Chondrocyte (in vitro differentiated cells): ENCODE results near the gene MEN1. TPM values are rescaled to one million over a fixed set of nuclear protein-coding genes. Genes with fewer than 3 reads are reported as not detected.

ENCODE experiments used
- DNase-seq: peaks from one replicate; pipeline ENCODE4 v3.0.0; 2021; ENCODE audit warnings: mixed read lengths, low spot score
- H3K27ac Mint-ChIP-seq: one replicate; pipeline ENCODE4 v1.8.0; 2021; ENCODE audit warnings: mild to moderate bottlenecking, moderate library complexity, mixed read lengths; ENCODE audit not compliant: unreplicated experiment
- H3K27me3 Mint-ChIP-seq: 2 replicates; pipeline ENCODE4 v1.8.0; 2021; ENCODE audit warnings: low read depth, mixed read lengths
- H3K36me3 Mint-ChIP-seq: 2 replicates; pipeline ENCODE4 v1.8.0; 2021; ENCODE audit warnings: low read depth, mixed read lengths
- H3K4me1 Mint-ChIP-seq: 2 replicates; pipeline ENCODE4 v1.8.0; 2021; ENCODE audit warnings: low read depth, mild to moderate bottlenecking, mixed read lengths
- H3K4me3 Mint-ChIP-seq: one replicate; pipeline ENCODE4 v1.8.0; 2021; ENCODE audit warnings: mild to moderate bottlenecking, moderate library complexity, mixed read lengths; ENCODE audit not compliant: unreplicated experiment
- H3K9me3 Mint-ChIP-seq: 2 replicates; pipeline ENCODE4 v1.8.0; 2021; ENCODE audit warnings: low read depth, mixed read lengths
- total RNA-seq: library from RNA; stranded (reverse); gene quantifications from 3 replicates; pipeline ENCODE4 v1.2.1, GENCODE V29; 2021
- TF ChIP-seq, protein P1 (sequence below): fragments of 200-600 bp; sonication (generic); IDR thresholded peaks from 2 replicates; pipeline ENCODE4 v1.5.0; 2021; ENCODE audit warnings: antibody characterized with exemption, mild to moderate bottlenecking, moderate library complexity

The MEN1 gene
- total RNA-seq, 1 donor from 2014 or later: 19.5 TPM

DNA sequence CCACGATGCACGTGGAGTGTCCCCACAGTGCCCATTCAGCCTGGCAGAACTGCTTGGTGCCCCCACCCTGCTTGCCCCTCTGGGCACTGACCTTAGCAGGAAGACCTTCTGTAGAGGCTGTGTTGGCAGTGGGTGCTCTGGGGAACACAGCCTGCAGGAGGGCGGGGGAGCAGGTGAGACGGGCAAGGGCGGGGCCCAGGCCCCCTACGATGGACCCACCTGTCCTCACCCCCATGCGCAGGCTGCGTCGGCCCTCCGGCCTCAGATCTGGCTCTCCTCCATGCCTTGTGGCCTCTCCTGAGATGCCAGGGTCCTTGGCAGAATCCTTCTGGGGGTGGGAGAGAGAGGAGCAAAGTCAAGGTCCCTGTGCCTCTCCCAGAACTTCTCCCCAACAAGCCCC, 23.2 kb upstream of the MEN1 start:
- no peaks in the 10 kb centered on the region for H3K9me3 Mint-ChIP-seq
- no peaks in the 10 kb centered on the region for H3K27me3 Mint-ChIP-seq
- no peaks in the 10 kb centered on the region for H3K4me1 Mint-ChIP-seq
- no peak overlapping the region for H3K27ac Mint-ChIP-seq
- H3K4me3 Mint-ChIP-seq: no peak overlapping the region
- no peak for DNase-seq
- TF ChIP-seq, protein P1, sequence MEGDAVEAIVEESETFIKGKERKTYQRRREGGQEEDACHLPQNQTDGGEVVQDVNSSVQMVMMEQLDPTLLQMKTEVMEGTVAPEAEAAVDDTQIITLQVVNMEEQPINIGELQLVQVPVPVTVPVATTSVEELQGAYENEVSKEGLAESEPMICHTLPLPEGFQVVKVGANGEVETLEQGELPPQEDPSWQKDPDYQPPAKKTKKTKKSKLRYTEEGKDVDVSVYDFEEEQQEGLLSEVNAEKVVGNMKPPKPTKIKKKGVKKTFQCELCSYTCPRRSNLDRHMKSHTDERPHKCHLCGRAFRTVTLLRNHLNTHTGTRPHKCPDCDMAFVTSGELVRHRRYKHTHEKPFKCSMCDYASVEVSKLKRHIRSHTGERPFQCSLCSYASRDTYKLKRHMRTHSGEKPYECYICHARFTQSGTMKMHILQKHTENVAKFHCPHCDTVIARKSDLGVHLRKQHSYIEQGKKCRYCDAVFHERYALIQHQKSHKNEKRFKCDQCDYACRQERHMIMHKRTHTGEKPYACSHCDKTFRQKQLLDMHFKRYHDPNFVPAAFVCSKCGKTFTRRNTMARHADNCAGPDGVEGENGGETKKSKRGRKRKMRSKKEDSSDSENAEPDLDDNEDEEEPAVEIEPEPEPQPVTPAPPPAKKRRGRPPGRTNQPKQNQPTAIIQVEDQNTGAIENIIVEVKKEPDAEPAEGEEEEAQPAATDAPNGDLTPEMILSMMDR: no peak
- no peaks in the 10 kb centered on the region for H3K36me3 Mint-ChIP-seq

GRCh38 chr11:64833198-64833502, 22.8 kb upstream of the MEN1 start:
- Mint-ChIP-seq H3K27me3 (no peaks in the 10 kb centered on the region), H3K27ac (no peak overlapping the region), H3K9me3 (no peaks in the 10 kb centered on the region), H3K36me3 (no peaks in the 10 kb centered on the region), H3K4me3 (no peak overlapping the region), H3K4me1 (no peaks in the 10 kb centered on the region)
- peak; percentile 93 for DNase-seq
- TF ChIP-seq, protein P1: no peak

DNA sequence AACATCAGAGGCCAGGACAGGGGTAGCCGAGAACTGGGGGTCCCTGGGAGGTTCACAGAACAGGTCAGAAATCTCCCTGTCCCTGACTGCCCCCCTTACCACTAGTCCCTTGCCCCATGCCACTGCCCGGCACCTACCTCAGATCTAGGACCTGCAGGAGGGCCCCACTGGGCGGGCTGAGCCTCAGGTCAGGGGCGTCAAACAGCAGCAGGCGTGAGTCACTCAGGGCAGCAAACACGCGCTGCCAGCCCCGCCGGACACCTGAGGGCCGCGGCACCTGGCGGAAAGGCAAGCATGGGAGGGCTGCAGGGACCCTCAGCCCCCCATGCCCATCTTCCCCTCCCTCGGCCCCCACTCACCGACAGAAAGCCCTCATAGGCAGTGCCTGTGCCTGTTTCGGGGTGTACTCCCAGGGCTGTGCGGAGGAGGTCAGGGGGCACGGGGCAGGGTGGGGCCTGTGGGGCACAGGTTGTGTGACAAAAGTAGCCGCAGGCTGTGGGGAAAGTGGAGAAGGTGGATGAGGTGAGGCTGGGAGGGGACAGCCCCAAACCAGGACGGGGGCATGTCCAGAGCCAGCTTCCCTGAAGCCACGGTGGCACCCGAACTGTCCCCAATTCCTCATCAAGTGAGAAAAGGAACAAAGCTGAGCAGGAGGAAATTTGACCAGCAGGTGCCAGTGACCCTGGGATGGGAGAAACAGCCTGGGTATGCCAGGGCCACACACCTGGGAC, 22.3 kb upstream of the MEN1 start:
- no peaks in the 10 kb centered on the region for H3K9me3 Mint-ChIP-seq
- no peak overlapping the region for H3K4me3 Mint-ChIP-seq
- no peaks in the 10 kb centered on the region for H3K36me3 Mint-ChIP-seq
- no peaks in the 10 kb centered on the region for H3K4me1 Mint-ChIP-seq
- TF ChIP-seq, protein P1: no peak
- no peaks in the 10 kb centered on the region for H3K27me3 Mint-ChIP-seq
- DNase-seq: no peak
- H3K27ac Mint-ChIP-seq: no peak overlapping the region

GRCh38 chr11:64831411-64831891, 21.1 kb upstream of the MEN1 start:
- Mint-ChIP-seq H3K9me3 (no peaks in the 10 kb centered on the region), H3K4me1 (no peaks in the 10 kb centered on the region), H3K4me3 (no peak overlapping the region), H3K27me3 (no peaks in the 10 kb centered on the region), H3K36me3 (no peaks in the 10 kb centered on the region), H3K27ac (no peak overlapping the region)
- no peak for DNase-seq
- TF ChIP-seq, protein P1: no peak

GRCh38 chr11:64829536-64830251, 19.3 kb upstream of the MEN1 start:
- Mint-ChIP-seq H3K36me3 (no peaks in the 10 kb centered on the region), H3K27me3 (no peaks in the 10 kb centered on the region), H3K4me1 (no peaks in the 10 kb centered on the region), H3K27ac (no peak overlapping the region), H3K9me3 (no peaks in the 10 kb centered on the region), H3K4me3 (no peak overlapping the region)
- TF ChIP-seq, protein P1: no peak
- peak; percentile 90 for DNase-seq
